Brain microvascular endothelial cell (primary cell): ENCODE measurements around the gene AVP.

ENCODE experiments used
- DNase-seq: peaks from one replicate; pipeline ENCODE4 v3.0.0-alpha.2; 2020
- H3K27ac ChIP-seq: fragments of 250-450 bp; sonication (Bioruptor Pico); 2 replicates; pipeline ENCODE4 v1.5.1; 2020; ENCODE audit warnings: mild to moderate bottlenecking, moderate library complexity
- H3K27me3 ChIP-seq: fragments of 250-450 bp; sonication (Bioruptor Pico); replicated peaks from 2 replicates; pipeline ENCODE4 v1.5.1; 2020; ENCODE audit warnings: mild to moderate bottlenecking
- H3K36me3 ChIP-seq: fragments of 250-450 bp; sonication (Bioruptor Pico); replicated peaks from 2 replicates; pipeline ENCODE4 v1.5.1; 2020; ENCODE audit warnings: mild to moderate bottlenecking
- H3K4me3 ChIP-seq: 2 replicates; pipeline ENCODE4 v1.5.1; 2011; ENCODE audit warnings: low read depth, mild to moderate bottlenecking, control low read depth, low read length, moderate library complexity
- in situ Hi-C: cut with HindIII; loops from 2 replicates; pipeline ENCODE4 v1.10.0; 2017; ENCODE audit warnings: low sequenced_read_pairs, low pct_ligation_motif_present
- TF ChIP-seq, protein P1 (sequence below): IDR thresholded peaks from 2 replicates; pipeline ENCODE4 v1.5.1; 2011; ENCODE audit warnings: low read depth, mild to moderate bottlenecking, moderate library complexity, low read length, control low read depth, inconsistent platforms; ENCODE audit errors: missing control alignments

AVP gene

GRCh38 chr20:3111995-3112394 lies 27.5 kb upstream of the AVP start:
- TF ChIP-seq, protein P1, sequence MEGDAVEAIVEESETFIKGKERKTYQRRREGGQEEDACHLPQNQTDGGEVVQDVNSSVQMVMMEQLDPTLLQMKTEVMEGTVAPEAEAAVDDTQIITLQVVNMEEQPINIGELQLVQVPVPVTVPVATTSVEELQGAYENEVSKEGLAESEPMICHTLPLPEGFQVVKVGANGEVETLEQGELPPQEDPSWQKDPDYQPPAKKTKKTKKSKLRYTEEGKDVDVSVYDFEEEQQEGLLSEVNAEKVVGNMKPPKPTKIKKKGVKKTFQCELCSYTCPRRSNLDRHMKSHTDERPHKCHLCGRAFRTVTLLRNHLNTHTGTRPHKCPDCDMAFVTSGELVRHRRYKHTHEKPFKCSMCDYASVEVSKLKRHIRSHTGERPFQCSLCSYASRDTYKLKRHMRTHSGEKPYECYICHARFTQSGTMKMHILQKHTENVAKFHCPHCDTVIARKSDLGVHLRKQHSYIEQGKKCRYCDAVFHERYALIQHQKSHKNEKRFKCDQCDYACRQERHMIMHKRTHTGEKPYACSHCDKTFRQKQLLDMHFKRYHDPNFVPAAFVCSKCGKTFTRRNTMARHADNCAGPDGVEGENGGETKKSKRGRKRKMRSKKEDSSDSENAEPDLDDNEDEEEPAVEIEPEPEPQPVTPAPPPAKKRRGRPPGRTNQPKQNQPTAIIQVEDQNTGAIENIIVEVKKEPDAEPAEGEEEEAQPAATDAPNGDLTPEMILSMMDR: no peak
- DNase-seq: no peak
- Histone ChIP-seq H3K27me3 (no peaks in the 10 kb centered on the region), H3K27ac (no peak overlapping the region), H3K36me3 (peaks cover 9% of the 10 kb centered on the region), H3K4me3 (no peak overlapping the region)
- in situ Hi-C loops: no loop called here

DNA sequence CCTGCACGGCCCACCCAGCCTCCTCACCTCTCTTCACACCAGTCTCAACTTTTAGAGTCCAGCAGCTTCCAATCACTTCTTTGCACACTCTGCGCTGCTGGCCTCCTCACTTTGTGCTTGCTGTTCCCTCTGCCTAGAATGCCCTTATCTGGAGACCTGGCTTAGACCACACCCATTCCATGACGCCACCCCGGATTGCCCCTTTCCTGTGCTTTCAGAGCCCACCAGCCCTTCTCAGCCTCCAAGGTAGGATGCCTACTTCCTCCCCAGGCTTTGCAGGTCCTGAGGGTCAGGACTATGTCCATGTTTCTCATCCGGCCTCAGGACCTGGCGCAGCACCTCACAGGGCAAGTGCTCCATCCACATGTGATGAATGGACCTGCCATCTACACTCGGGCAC lies 27.0 kb upstream of the AVP start:
- DNase-seq: no peak
- in situ Hi-C loops: no loop called here
- Histone ChIP-seq H3K36me3 (peaks cover 9% of the 10 kb centered on the region), H3K4me3 (no peak overlapping the region), H3K27me3 (no peaks in the 10 kb centered on the region), H3K27ac (no peak overlapping the region)
- TF ChIP-seq, protein P1: no peak

GRCh38 chr20:3109350-3110302 lies 25.1 kb upstream of the AVP start:
- Histone ChIP-seq H3K27ac (no peak overlapping the region), H3K27me3 (no peaks in the 10 kb centered on the region), H3K4me3 (no peak overlapping the region), H3K36me3 (peaks cover 9% of the 10 kb centered on the region)
- in situ Hi-C loops: no loop called here
- TF ChIP-seq, protein P1: no peak
- no peak for DNase-seq

GRCh38 chr20:3107464-3108025 lies 23.0 kb upstream of the AVP start:
- Histone ChIP-seq H3K27me3 (no peaks in the 10 kb centered on the region), H3K27ac (no peak overlapping the region), H3K36me3 (peaks cover 9% of the 10 kb centered on the region), H3K4me3 (no peak overlapping the region)
- no peak for DNase-seq
- in situ Hi-C loops: no loop called here
- TF ChIP-seq, protein P1: no peak

DNA sequence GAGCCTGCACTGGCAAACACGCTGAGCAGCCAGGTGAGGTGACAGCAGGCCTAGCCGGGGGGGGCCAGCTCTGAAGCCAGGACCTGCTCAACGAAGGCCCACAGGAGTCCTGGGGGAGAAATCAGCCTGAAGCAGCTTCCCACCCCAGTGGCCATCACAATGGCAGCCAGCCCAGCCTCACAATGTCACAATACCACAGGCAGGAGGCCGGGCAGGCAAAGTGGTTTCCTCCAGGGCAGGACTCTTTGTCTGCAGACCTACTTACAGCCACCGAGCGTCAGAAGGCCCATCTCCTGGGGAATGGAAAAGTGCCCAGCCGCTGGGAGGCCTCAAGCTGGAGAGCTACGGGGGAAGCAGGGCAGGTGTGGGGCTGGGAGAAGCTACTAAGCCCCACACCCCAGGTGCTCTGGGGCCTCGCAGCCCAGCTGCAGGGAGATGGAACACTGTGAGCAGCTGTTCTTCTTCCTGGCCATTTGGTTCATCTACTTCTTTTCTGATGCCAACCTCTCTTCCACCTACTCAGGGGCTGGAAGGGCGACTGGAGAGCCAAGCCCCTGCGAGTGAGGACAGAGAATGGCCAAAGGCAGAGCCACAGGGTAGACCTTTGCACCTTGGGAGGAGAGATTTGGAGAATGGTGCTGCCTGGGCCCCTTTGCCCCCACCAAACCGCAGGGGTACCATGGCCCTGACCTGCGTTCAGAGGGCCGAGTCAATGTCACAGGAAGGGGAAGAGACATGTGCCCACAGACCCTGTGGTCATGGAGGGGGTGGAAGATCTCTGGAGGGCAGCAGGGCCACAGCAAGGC lies 22.3 kb upstream of the AVP start:
- no peak for DNase-seq
- TF ChIP-seq, protein P1: no peak
- Histone ChIP-seq H3K36me3 (peaks cover 9% of the 10 kb centered on the region), H3K4me3 (no peak overlapping the region), H3K27ac (no peak overlapping the region), H3K27me3 (no peaks in the 10 kb centered on the region)
- in situ Hi-C loops: no loop called here
